ENCODE results near the gene CDK8. TPM values are rescaled to one million over a fixed set of nuclear protein-coding genes. Genes with fewer than 3 reads are reported as not detected.

The CDK8 gene
- total and polyA plus RNA-seq, 9 of the 15 experiments (the other 6 are each of a cell fraction or from before 2014, with no cell fraction given), result 11.3 to 33.7 (median 20.3) TPM

- no peaks in the 10 kb centered on the region for H4K20me1 ChIP-seq (replicated peaks; ENCODE audit: control insufficient read depth, insufficient read depth, low read length)
- H3K4me3 ChIP-seq, result no peak overlapping the region
- 20% methylated on average over 3 of the region's 3 CpGs for WGBS (ENCODE audit: insufficient coverage, low coverage, missing lambda C conversion rate)
- H3K36me3 ChIP-seq (ENCODE audit: control insufficient read depth, insufficient read depth, low read length), result no peaks in the 10 kb centered on the region; the same call in 2 of the 3 replicates
- ATAC-seq, result peak; percentile 40; the same call in 1 of the 3 replicates
- FAIRE-seq, result no peak
- no peaks in the 10 kb centered on the region for H3K9me1 ChIP-seq (ENCODE audit: control insufficient read depth, insufficient read depth, low read length)
- no peaks in the 10 kb centered on the region for H3K9me3 ChIP-seq (replicated peaks; ENCODE audit: control insufficient read depth, insufficient read depth, low read depth, low read length)
- H3K9ac ChIP-seq (ENCODE audit: insufficient read depth in 1 of 2, low read depth in 2 of 2, low read length in 2 of 2), result no peak overlapping the region
- H3K27me3 ChIP-seq (ENCODE audit: control insufficient read depth in 2 of 2, insufficient read depth in 2 of 2, low read length in 2 of 2), result no peaks in the 10 kb centered on the region
- POLR2A ChIA-PET, result interaction anchor here (1.0 kb wide), 1 partner anchor 11 kb away, joined by 3 read pairs; no protein-coding TSS in a partner anchor
- H2AFZ ChIP-seq (ENCODE audit: low read depth, low read length), result no peak overlapping the region
- CTCF ChIA-PET (ENCODE audit: low intra/inter-chr PET ratio), result no interaction called here
- H3K4me1 ChIP-seq (replicated peaks in 1 of 2; ENCODE audit: control insufficient read depth in 2 of 2, insufficient read depth in 2 of 2, low read length in 2 of 2), result no peaks in the 10 kb centered on the region; a peak in 2 of 5 replicates
- TF ChIP-seq CXXC5 (CRISPR knock-in tag; IDR thresholded peaks at IDR 0.05) (no peak), ZNF583 (CRISPR knock-in tag; IDR thresholded peaks at IDR 0.05) (no peak), TEAD2 (tag; IDR thresholded peaks at IDR 0.05) (no peak), U2AF1 (optimal IDR thresholded peaks at IDR 0.05; ENCODE audit: low read depth, low read length) (no peak), POLR3A (IDR thresholded peaks at IDR 0.05; ENCODE audit: borderline replicate concordance, extremely low read depth, insufficient read depth, insufficient read length) (no peak), ZNF140 (CRISPR knock-in tag; IDR thresholded peaks at IDR 0.05) (no peak), SP1 (CRISPR knock-in tag; IDR thresholded peaks at IDR 0.05) (no peak), RFX7 (CRISPR knock-in tag; IDR thresholded peaks at IDR 0.05) (no peak), TRIM24 (IDR thresholded peaks at IDR 0.05) (no peak)
- TF ChIP-seq, protein P1, sequence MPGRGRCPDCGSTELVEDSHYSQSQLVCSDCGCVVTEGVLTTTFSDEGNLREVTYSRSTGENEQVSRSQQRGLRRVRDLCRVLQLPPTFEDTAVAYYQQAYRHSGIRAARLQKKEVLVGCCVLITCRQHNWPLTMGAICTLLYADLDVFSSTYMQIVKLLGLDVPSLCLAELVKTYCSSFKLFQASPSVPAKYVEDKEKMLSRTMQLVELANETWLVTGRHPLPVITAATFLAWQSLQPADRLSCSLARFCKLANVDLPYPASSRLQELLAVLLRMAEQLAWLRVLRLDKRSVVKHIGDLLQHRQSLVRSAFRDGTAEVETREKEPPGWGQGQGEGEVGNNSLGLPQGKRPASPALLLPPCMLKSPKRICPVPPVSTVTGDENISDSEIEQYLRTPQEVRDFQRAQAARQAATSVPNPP (IDR thresholded peaks at IDR 0.05; ENCODE audit: borderline replicate concordance, insufficient read depth, insufficient read length), result no peak
- TF ChIP-seq, protein P2, sequence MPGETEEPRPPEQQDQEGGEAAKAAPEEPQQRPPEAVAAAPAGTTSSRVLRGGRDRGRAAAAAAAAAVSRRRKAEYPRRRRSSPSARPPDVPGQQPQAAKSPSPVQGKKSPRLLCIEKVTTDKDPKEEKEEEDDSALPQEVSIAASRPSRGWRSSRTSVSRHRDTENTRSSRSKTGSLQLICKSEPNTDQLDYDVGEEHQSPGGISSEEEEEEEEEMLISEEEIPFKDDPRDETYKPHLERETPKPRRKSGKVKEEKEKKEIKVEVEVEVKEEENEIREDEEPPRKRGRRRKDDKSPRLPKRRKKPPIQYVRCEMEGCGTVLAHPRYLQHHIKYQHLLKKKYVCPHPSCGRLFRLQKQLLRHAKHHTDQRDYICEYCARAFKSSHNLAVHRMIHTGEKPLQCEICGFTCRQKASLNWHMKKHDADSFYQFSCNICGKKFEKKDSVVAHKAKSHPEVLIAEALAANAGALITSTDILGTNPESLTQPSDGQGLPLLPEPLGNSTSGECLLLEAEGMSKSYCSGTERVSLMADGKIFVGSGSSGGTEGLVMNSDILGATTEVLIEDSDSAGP (CRISPR knock-in tag; IDR thresholded peaks at IDR 0.05), result no peak
- TF ChIP-seq, protein P3, sequence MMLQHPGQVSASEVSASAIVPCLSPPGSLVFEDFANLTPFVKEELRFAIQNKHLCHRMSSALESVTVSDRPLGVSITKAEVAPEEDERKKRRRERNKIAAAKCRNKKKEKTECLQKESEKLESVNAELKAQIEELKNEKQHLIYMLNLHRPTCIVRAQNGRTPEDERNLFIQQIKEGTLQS (IDR thresholded peaks at IDR 0.05), result no peak
- TF ChIP-seq, protein P3 (CRISPR knock-in tag; conservative IDR thresholded peaks at IDR 0.05), result no peak
- intact Hi-C loops (cut with micrococcal nuclease), result no loop called here
- H3K79me2 ChIP-seq (ENCODE audit: control insufficient read depth, insufficient read depth, low read length), result peaks cover 78% of the 10 kb centered on the region
- in situ Hi-C loops (cut with MboI), result no loop called here
- no peak overlapping the region for H3K4me2 ChIP-seq (ENCODE audit: insufficient read depth, low read length)
- no TSS peak for BruUV-seq (replicated peaks)
- no peak overlapping the region for H3K27ac ChIP-seq (ENCODE audit: extremely low read depth, low read depth, low read length)
- no peak for DNase-seq (ENCODE audit: extremely low read depth in 1 of 4, low spot score in 3 of 4)
Observed at GRCh38 chr13:26266311-26266710, 12.4 kb downstream of the CDK8 start.

Data from K562 (cell line).